WTC11 (cell line): ENCODE data around the gene SLC4A1AP.

Experiments used
- ATF2 ChIP-seq: sonication (generic); formaldehyde crosslinking; IDR thresholded peaks from 2 replicates; pipeline ENCODE4 v1.8.1; 2022; ENCODE audit warnings: low read depth, missing genetic modification reagents, borderline replicate concordance
- ATF3 ChIP-seq: sonication (generic); formaldehyde crosslinking; conservative IDR thresholded peaks from 2 replicates; pipeline ENCODE4 v1.8.1; 2022; ENCODE audit warnings: mild to moderate bottlenecking, missing genetic modification reagents
- CREB1 ChIP-seq: sonication (generic); formaldehyde crosslinking; IDR thresholded peaks from 2 replicates; pipeline ENCODE4 v1.8.0; 2023; ENCODE audit warnings: mild to moderate bottlenecking, missing genetic modification reagents
- CTCF ChIP-seq: fragments of 200-600 bp; IDR thresholded peaks from 2 replicates; pipeline ENCODE4 v1.8.0; 2022; ENCODE audit warnings: antibody characterized with exemption
- HMGXB4 ChIP-seq: sonication (generic); formaldehyde crosslinking; IDR thresholded peaks from 2 replicates; pipeline ENCODE4 v1.8.1; 2023; ENCODE audit warnings: mild to moderate bottlenecking, moderate library complexity, missing genetic modification reagents
- MAX ChIP-seq: sonication (generic); formaldehyde crosslinking; IDR thresholded peaks from 2 replicates; pipeline ENCODE4 v1.8.0; 2022; ENCODE audit warnings: mild to moderate bottlenecking, missing genetic modification reagents
- NFYB ChIP-seq: sonication (generic); formaldehyde crosslinking; conservative IDR thresholded peaks from 2 replicates; pipeline ENCODE4 v1.8.0; 2022; ENCODE audit warnings: low read depth, missing genetic modification reagents
- ZNF121 ChIP-seq: sonication (generic); formaldehyde crosslinking; IDR thresholded peaks from 2 replicates; pipeline ENCODE4 v1.8.0; 2023; ENCODE audit warnings: missing genetic modification reagents
- ZNF263 ChIP-seq: sonication (generic); formaldehyde crosslinking; IDR thresholded peaks from 2 replicates; pipeline ENCODE4 v1.8.1; 2022; ENCODE audit warnings: low read depth, mild to moderate bottlenecking, moderate library complexity, missing genetic modification reagents
- TF ChIP-seq, protein P1 (sequence below): sonication (generic); formaldehyde crosslinking; IDR thresholded peaks from 2 replicates; pipeline ENCODE4 v1.8.0; 2023; ENCODE audit warnings: missing genetic modification reagents, mild to moderate bottlenecking, borderline replicate concordance

DNA sequence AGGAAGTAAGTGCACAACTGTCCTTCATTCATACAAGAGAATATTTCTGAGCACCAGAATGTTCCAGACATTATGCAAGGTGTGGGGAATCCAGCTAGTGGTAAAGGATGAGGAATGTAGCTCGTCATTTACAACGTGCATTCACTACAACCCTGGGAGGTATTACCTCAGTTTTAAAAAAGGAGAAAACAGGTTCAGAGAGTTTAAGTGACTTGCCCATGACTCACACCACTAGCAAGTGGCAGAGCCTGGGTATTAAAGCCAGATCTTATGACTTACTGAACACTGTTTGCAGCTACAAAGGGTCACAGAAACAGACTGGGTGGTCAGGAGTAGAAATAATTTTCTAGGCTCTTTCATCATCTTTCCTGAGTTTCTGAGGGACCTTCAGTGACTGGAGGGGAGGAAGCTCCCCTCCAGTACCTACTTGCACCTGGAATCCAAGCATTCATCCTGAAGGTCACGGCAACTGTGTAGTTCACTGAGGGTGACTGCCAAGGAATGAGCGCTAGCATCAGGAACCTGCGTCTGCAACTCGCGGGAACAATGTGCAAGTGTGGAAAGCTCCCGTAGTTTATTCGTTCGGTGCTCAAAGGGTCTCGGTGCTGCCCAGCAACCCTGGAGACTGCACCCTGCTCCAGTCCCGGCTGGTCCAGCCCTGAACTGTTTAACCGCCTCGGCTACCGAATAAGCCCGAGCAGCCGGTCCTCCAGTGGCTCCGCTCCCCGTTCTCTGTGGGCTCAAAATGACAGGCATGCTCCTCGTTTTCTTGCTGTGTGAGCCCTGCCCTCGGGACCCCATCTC, 35.5 kb upstream of the SLC4A1AP start:
- TF ChIP-seq NFYB (CRISPR knock-in tag) (no peak), ZNF121 (CRISPR knock-in tag) (no peak), CTCF (no peak), HMGXB4 (CRISPR knock-in tag) (no peak), ATF2 (CRISPR knock-in tag) (no peak), ZNF263 (CRISPR knock-in tag) (no peak), CREB1 (CRISPR knock-in tag) (no peak), ATF3 (CRISPR knock-in tag) (no peak), MAX (CRISPR knock-in tag) (no peak)
- TF ChIP-seq, protein P1, sequence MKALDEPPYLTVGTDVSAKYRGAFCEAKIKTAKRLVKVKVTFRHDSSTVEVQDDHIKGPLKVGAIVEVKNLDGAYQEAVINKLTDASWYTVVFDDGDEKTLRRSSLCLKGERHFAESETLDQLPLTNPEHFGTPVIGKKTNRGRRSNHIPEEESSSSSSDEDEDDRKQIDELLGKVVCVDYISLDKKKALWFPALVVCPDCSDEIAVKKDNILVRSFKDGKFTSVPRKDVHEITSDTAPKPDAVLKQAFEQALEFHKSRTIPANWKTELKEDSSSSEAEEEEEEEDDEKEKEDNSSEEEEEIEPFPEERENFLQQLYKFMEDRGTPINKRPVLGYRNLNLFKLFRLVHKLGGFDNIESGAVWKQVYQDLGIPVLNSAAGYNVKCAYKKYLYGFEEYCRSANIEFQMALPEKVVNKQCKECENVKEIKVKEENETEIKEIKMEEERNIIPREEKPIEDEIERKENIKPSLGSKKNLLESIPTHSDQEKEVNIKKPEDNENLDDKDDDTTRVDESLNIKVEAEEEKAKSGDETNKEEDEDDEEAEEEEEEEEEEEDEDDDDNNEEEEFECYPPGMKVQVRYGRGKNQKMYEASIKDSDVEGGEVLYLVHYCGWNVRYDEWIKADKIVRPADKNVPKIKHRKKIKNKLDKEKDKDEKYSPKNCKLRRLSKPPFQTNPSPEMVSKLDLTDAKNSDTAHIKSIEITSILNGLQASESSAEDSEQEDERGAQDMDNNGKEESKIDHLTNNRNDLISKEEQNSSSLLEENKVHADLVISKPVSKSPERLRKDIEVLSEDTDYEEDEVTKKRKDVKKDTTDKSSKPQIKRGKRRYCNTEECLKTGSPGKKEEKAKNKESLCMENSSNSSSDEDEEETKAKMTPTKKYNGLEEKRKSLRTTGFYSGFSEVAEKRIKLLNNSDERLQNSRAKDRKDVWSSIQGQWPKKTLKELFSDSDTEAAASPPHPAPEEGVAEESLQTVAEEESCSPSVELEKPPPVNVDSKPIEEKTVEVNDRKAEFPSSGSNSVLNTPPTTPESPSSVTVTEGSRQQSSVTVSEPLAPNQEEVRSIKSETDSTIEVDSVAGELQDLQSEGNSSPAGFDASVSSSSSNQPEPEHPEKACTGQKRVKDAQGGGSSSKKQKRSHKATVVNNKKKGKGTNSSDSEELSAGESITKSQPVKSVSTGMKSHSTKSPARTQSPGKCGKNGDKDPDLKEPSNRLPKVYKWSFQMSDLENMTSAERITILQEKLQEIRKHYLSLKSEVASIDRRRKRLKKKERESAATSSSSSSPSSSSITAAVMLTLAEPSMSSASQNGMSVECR: no peak
